Mucosa of descending colon (tissue), 3 donors: ENCODE data around the gene ATF3. TPM values are rescaled to one million over a fixed set of nuclear protein-coding genes. Genes with fewer than 3 reads are reported as not detected.

Source experiments
- ATAC-seq: fragments of 200-7000 bp; cut with Tn5 transposase; one replicate; pipeline ENCODE4 v1.9.1; 2020; ENCODE audit warnings: mild to moderate bottlenecking, moderate library complexity
- DNase-seq, 3 donors: peaks; one replicate each; pipeline ENCODE4 v3.0.0-alpha.2; 2020
- H3K36me3 ChIP-seq: fragments of 200-600 bp; one replicate; pipeline ENCODE4 v1.8.0; 2021; ENCODE audit warnings: low read depth, mild to moderate bottlenecking
- H3K4me1 ChIP-seq: fragments of 200-600 bp; one replicate; pipeline ENCODE4 v1.8.0; 2021; ENCODE audit warnings: low read depth, mild to moderate bottlenecking
- H3K4me3 ChIP-seq: fragments of 200-600 bp; one replicate; pipeline ENCODE4 v1.8.0; 2021; ENCODE audit warnings: mild to moderate bottlenecking
- H3K9me3 ChIP-seq: fragments of 200-600 bp; one replicate; pipeline ENCODE4 v1.8.0; 2021; ENCODE audit warnings: mild to moderate bottlenecking
- intact Hi-C, 2 donors: fragments of 100-400 bp; cut with DNase I in 1 of 2; cut with micrococcal nuclease in 1 of 2; formaldehyde crosslinking; loops; one replicate each; pipeline versions ENCODE4 v1.11.0 to v1.11.1; 2022; cut with DNase I, micrococcal nuclease
- total RNA-seq, 3 donors: library from RNA; stranded (reverse); fragmentation: NEBNext Ultra II Directional in 2 of 3; extraction: Animal tissue kit (Norgen Biotek cat#: 25700) in 2 of 3; gene quantifications; one replicate each; pipeline versions ENCODE4 v1.2.1 to v1.2.4, GENCODE V29; 2021 to 2023
- TF ChIP-seq, protein P1 (sequence below): fragments of 200-600 bp; IDR thresholded peaks from one replicate; pipeline ENCODE4 v1.8.0; 2022; ENCODE audit warnings: antibody characterized with exemption, mild to moderate bottlenecking
- donor health status: DM: no; HTN: no; CAD: no; lungs with moderate emphysema.
- donor health status: DM: no; HTN: no; CAD: no.
- donor health status: DM: no; HTN: yes; CAD: no.

Gene ATF3
- total RNA-seq, 3 donors from 2014 or later = 20.2 to 121 (median 42.0) TPM

DNA sequence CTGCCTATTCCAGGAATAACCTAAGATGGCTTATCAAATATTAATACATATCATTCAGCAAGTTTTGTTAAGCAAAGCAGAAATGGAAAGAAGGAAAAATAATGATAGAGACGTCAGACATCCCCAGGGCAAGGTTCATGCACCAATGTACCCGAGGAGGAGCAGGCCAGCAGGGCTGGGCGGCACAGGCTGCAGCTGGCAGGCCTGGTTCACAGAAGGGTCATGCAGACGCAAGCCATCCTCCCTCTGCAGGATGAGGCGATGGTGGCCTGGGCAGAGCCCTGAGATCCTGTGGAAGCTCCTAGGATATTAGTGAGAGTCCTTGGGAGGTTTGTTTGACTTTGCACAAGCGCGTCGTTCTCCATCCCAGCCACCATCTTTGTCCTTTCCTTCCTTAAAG lies 61.0 kb downstream of the ATF3 start:
- Histone ChIP-seq H3K9me3 (no peaks in the 10 kb centered on the region), H3K36me3 (no peaks in the 10 kb centered on the region), H3K4me3 (no peak overlapping the region), H3K4me1 (peaks cover 3% of the 10 kb centered on the region)
- DNase-seq (no peak), ATAC-seq (no peak)
- TF ChIP-seq, protein P1, sequence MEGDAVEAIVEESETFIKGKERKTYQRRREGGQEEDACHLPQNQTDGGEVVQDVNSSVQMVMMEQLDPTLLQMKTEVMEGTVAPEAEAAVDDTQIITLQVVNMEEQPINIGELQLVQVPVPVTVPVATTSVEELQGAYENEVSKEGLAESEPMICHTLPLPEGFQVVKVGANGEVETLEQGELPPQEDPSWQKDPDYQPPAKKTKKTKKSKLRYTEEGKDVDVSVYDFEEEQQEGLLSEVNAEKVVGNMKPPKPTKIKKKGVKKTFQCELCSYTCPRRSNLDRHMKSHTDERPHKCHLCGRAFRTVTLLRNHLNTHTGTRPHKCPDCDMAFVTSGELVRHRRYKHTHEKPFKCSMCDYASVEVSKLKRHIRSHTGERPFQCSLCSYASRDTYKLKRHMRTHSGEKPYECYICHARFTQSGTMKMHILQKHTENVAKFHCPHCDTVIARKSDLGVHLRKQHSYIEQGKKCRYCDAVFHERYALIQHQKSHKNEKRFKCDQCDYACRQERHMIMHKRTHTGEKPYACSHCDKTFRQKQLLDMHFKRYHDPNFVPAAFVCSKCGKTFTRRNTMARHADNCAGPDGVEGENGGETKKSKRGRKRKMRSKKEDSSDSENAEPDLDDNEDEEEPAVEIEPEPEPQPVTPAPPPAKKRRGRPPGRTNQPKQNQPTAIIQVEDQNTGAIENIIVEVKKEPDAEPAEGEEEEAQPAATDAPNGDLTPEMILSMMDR = no peak
- intact Hi-C loops = no loop called here

DNA sequence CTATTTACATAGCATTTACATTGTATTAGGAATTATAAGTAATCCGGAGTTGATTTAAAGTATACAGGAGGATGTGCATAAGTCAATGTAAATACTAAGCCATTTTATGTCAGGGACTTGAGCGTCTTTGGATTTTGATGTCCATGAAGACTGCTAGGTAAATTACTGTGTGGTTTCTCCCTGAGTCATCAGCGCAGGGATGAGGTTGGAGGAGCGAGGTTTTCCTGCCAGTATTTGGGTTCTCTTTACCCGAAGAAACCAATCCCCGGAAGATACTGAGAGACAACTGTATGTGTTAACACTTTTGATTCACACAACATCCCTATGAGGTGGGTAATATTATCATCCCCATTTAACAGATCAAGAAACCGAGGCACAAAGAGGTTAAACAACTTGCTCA lies 61.7 kb downstream of the ATF3 start:
- no peaks in the 10 kb centered on the region for H3K36me3 ChIP-seq
- DNase-seq = no peak
- peaks cover 3% of the 10 kb centered on the region for H3K4me1 ChIP-seq
- ATAC-seq = no peak
- intact Hi-C loops = no loop called here
- H3K4me3 ChIP-seq = no peak overlapping the region
- TF ChIP-seq, protein P1 = no peak
- H3K9me3 ChIP-seq = no peaks in the 10 kb centered on the region

Other genes with a start within 250 kb of the ATF3 start
- gene PACC1, start 193.9 kb upstream of the ATF3 start, total RNA-seq = 1 to 10 TPM; 2.5 to 4.4 (median 3.4) TPM
- 10 to 100 TPM; 30.6 to 43.0 (median 32.5) TPM for gene NENF, start 175.8 kb upstream of the ATF3 start, total RNA-seq
- 1 to 10 TPM in 2 of 3 donors, under 1 TPM in 1; 0.38 to 2.9 (median 1.6) TPM for gene BATF3, start 91.1 kb downstream of the ATF3 start, total RNA-seq
- 10 to 100 TPM; 20.4 to 25.3 (median 21.5) TPM for gene NSL1, start 183.0 kb downstream of the ATF3 start, total RNA-seq
- gene TATDN3, start 183.1 kb downstream of the ATF3 start, total RNA-seq = 10 to 100 TPM in 2 of 3 donors, 1 to 10 TPM in 1; 9.2 to 10.8 (median 10.5) TPM
- gene SPATA45, start 238.9 kb downstream of the ATF3 start, total RNA-seq = not detected
- gene FLVCR1, start 249.5 kb downstream of the ATF3 start, total RNA-seq = 10 to 100 TPM in 2 of 3 donors, 1 to 10 TPM in 1; 9.7 to 12.1 (median 10.1) TPM